Stimulated activated CD4-positive, alpha-beta T cell treated with anti-CD3 and anti-CD28 coated beads, Interleukin-2, amount 100 ng/mL, for 24 hours (primary cell): ENCODE results near the gene DEUP1.
"Not testable (repeated sequence)": the region's sequence is repeated elsewhere in the genome, so short reads cannot be mapped to it uniquely, and the experiment has no call there.

Source experiments
- DNase-seq, 2 donors: peaks; one replicate each; pipeline ENCODE4 v3.0.0-alpha.2; 2020

The DEUP1 gene, protein sequence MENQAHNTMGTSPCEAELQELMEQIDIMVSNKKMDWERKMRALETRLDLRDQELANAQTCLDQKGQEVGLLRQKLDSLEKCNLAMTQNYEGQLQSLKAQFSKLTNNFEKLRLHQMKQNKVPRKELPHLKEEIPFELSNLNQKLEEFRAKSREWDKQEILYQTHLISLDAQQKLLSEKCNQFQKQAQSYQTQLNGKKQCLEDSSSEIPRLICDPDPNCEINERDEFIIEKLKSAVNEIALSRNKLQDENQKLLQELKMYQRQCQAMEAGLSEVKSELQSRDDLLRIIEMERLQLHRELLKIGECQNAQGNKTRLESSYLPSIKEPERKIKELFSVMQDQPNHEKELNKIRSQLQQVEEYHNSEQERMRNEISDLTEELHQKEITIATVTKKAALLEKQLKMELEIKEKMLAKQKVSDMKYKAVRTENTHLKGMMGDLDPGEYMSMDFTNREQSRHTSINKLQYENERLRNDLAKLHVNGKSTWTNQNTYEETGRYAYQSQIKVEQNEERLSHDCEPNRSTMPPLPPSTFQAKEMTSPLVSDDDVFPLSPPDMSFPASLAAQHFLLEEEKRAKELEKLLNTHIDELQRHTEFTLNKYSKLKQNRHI

DNA sequence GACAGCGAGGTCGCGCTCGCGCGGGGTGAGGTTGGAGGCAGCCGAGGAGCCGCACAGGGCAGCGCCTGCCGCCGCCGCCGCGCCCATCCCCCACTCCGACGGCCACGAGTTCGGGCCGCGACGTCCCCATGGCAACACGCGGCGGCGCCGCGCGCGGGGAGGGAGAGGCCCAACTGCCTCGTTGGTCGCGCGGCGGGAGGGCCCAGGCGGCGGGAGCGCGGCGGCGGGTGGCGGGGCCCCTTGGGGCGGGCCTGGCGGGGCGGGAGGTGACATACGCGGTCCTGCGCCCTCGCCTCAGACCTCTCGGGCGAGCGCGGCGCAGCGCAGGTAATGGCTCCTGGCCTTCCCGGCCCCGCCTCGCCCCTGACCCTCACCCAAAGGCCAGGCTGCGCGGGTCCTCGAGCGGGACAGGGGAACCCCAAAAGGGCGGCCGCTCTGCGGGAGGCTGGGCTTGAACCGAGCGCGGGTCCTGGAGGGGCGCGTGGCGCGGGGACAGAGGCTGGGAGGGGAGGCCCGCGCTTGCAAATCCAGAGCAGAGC lies at the start of gene DEUP1:
Gene DEUP1, plus strand, starts transcription at position 297 of the 539 bp plus-strand sequence. CDS start 1,518 bp downstream, outside the sequence.
- DNase-seq = peak; percentile 18 to 24

- DNase-seq = no peak
Measured at GRCh38 chr11:93285430-93285829, 45.1 kb upstream of the DEUP1 start.

GRCh38 chr11:93287434-93287833 lies 43.1 kb upstream of the DEUP1 start:
- DNase-seq = no peak

GRCh38 chr11:93288079-93288478 lies 42.5 kb upstream of the DEUP1 start:
- no peak for DNase-seq

DNA sequence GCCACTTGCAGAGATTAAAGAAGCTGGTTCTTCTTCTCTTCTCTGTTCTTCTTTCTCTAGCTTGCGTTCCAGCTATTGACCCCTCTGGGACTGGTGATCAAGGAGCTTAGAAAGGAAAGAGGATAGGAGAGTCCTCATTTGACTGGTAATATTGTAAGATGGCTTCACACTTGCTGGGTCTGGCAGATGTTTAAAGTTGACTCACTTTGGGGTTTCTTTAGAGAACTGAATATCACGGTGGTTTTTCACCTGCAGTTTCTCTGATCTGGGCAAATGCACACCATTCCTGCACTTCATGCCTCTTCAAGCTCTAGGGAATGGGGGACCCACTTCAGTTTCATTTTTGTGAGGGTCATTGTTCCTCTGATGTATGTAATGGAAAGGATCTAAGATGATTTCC lies 41.8 kb upstream of the DEUP1 start:
- no peak for DNase-seq

DNA sequence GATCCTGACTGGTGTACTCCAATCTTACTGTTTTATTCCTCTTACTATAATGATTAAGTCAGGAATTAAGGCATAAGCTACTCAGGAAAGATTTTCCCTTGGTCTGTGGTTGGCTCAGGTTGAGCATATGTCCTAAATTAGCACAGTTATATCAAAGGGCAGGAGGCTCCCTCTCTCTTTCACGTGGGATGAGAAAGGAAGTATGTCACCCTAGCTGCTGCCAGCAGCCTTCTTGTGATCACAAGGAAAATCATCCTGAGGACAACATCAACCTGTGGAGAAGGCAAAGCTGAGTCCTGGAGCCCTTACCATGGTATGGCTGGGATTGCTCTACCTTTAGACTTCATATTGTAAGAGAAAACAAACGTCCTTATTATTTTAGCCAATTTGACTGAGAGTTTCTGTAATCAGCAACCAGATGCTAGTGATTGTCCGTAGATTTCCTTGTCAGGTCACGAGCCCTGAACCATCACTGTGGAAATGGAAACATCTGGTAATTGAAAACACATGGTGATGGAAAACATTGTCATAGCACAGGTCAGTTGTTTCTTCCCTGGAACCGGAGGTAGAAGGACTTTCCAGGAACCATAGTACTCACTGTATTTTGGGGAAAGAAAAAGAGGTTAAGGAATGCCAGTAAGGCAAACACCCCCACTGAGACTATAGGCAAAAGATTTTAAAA lies 40.6 kb upstream of the DEUP1 start:
- DNase-seq = no peak

DNA sequence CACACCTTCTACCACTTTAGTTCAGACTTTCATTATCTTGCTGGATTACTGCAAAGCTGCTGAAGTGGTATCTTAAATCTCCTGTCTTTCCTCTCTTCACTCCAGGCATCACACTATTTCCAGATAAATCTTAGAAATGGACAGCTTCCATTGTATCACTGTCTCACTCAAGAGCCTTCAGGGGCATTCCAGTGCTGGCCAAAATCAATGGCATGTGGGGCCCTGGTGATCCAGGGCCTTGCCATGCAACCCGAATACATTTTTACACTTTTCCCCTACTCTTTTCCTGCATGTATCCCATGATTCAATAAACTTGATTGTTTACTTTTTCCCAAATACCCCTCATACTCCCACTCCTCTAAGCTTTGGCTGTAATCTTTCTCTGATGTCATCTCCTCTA lies 39.4 kb upstream of the DEUP1 start:
- no peak for DNase-seq

DNA sequence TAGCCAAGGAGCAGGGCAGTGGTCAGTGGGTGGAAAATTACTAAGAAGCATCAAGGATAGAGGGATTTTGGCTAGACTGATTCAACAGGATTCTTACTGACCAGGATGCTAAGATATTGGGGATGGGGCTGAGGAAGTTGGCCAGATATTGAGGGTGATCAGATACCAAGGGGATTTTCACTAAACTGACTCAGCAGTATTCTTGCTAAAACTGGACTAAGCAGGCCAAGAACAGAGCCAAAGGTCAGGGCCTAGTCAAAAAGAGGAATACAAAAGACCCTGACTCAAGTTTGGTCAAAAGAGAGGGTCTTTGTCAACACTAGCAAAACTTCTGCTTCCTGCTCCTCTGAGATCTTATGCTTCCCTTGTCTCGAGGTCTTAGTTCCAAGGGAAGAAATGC lies 38.6 kb upstream of the DEUP1 start:
- DNase-seq = no peak

DNA sequence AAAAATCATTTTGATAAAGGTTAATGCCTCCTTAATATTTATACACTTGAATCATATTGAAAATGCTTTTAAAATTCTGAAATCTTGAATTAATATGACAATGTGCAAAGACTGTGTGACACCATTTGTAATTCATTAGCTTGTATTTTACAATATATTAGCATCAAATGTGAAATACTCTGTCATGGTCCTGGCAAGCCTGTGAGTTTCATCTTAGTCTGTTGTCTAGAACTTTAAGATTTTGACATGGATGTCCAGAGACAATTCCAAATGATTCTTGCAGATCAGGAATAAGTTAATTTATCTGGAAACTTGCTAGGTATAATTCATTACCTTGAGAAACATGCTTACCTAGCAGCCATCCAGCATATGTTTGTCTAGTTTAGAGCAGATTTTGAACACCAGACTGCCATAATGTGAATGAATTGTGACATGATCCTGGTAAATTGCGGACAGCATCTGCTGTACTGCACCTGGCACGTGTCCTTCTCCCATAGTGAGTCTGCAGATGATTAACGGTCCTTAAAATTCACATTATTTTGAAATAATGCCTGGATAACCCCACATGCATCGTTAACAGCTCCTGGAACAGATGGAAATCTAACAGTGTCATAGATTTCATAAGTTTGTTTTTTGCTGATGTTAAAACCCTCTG lies 34.5 kb upstream of the DEUP1 start:
- DNase-seq = no peak

- no peak for DNase-seq
Measured at GRCh38 chr11:93303689-93304088, 26.9 kb upstream of the DEUP1 start.

GRCh38 chr11:93314399-93314798 lies 16.1 kb upstream of the DEUP1 start:
- DNase-seq = not testable (repeated sequence)

DNA sequence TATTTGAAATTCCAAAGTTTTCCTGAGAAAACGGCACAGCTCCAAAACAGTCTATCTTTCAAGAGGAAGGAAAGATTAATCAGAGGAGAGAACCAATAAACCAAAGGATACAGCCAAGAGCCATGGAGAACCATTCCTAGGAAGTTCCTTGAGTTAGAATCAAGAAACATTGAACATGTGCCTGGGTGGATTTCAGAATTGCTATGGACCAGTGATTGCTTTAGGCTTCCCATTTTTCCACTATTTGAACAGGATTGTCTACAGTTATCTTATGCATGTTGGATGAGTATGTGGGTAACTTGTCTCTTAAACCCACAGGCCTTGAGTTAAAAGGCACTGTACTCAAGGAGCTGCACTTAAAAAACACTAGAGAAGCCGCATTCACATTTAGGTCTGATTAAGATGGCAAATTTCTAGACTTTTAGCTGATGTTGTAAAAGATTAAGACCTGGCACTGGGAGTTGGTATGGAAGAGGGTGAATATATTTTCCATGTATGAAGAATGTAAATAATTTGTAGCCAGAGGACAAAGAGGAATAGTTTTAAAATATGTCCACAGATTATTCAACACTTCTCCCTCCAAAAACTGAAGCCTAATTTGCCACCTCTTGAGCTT lies 11.2 kb upstream of the DEUP1 start:
- DNase-seq = no peak

DNA sequence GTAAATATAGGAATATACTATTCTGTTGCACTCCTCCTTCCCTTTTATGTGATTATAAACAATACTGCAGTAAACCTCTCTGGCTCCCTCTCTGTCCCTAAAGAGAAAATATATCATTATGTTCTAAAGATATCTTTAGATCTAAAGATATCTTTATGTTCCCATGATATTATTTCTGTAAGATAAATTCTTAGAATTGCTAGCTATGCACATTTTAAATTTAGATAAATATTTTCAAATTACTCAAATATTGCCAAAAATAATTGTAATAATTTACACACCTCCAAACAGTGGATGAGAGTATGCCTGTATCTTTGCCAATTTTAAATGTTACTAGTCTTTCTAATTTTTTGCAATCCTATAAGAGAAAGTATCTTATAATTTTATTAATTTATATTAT lies 10.3 kb upstream of the DEUP1 start:
- DNase-seq = no peak

DNA sequence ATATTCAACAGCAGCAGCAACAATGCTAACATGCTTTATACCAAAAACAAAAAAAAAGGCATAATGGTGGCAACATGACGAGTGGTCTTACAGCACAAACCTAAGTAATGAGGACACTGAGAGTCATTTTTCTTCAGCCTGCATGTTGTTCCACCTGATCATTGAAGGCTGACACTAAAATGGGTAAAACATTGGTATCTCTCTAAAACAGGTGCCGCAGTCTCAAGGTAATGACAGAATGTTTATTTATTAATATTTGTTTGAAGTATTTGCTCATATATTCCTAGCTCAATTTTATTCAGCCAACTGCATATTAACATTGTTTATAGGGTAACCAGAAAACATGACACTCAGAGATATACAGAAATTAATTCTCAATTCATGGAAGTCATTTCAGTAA lies 8.3 kb upstream of the DEUP1 start:
- no peak for DNase-seq

- DNase-seq = no peak
Measured at GRCh38 chr11:93323747-93324146, 6.8 kb upstream of the DEUP1 start.

DNA sequence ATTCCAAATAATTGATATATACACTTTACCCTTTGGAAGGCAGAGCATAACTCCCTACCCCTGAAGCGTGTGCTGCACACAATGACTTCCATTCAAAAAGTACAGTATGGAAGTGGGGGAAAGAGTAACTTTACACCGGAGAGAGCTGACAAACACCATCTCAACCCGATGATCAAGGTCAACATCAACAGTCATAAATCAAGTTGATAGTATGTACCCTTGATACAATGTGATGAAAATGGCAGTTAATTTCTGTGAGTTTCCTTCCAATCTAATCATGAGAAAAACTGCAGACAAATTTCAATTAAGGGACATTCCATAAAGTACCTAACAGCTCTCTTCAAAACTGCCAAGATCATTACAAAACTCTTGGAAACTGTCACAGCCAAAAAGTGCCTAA lies 6.0 kb upstream of the DEUP1 start:
- no peak for DNase-seq

- DNase-seq = no peak
Measured at GRCh38 chr11:93326681-93327080, 3.9 kb upstream of the DEUP1 start.

GRCh38 chr11:93329936-93330445 lies 551 bp upstream of the DEUP1 start:
- peak in 1 of 2 donors; percentile 1 for DNase-seq

GRCh38 chr11:93340223-93340622 lies 9.7 kb downstream of the DEUP1 start:
- DNase-seq = no peak

GRCh38 chr11:93344855-93345333 lies 14.4 kb downstream of the DEUP1 start:
- no peak for DNase-seq

GRCh38 chr11:93348930-93349329 lies 18.4 kb downstream of the DEUP1 start:
- no peak for DNase-seq

DNA sequence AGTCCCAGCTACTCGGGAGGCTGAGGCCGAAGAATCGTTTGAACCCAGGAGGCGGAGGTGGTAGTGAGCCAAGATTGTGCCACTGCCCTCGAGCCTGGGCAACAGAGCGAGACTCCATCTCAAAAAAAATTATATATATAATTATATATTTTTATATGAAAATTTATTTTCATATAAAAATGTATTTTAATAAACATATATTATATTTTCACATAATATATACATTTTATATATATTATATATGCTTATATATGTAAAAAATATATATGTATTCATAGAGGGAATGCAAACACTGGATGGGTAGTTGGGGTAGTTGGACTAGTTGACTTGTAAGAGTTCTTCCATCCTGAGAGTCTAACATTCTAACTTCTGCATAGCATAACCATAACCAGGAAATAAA lies 20.3 kb downstream of the DEUP1 start:
- DNase-seq = no peak
